Mucosa of descending colon (tissue), 3 donors: ENCODE data around the gene CPSF4L. TPM values are rescaled to one million over a fixed set of nuclear protein-coding genes. Genes with fewer than 3 reads are reported as not detected.

Experiments used
- ATAC-seq: fragments of 200-7000 bp; cut with Tn5 transposase; one replicate; pipeline ENCODE4 v1.9.1; 2020; ENCODE audit warnings: mild to moderate bottlenecking, moderate library complexity
- DNase-seq, 3 donors: peaks; one replicate each; pipeline ENCODE4 v3.0.0-alpha.2; 2020
- H3K36me3 ChIP-seq: fragments of 200-600 bp; one replicate; pipeline ENCODE4 v1.8.0; 2021; ENCODE audit warnings: low read depth, mild to moderate bottlenecking
- H3K4me1 ChIP-seq: fragments of 200-600 bp; one replicate; pipeline ENCODE4 v1.8.0; 2021; ENCODE audit warnings: low read depth, mild to moderate bottlenecking
- H3K4me3 ChIP-seq: fragments of 200-600 bp; one replicate; pipeline ENCODE4 v1.8.0; 2021; ENCODE audit warnings: mild to moderate bottlenecking
- H3K9me3 ChIP-seq: fragments of 200-600 bp; one replicate; pipeline ENCODE4 v1.8.0; 2021; ENCODE audit warnings: mild to moderate bottlenecking
- intact Hi-C, 2 donors: fragments of 100-400 bp; cut with DNase I in 1 of 2; cut with micrococcal nuclease in 1 of 2; formaldehyde crosslinking; loops; one replicate each; pipeline versions ENCODE4 v1.11.0 to v1.11.1; 2022; cut with DNase I, micrococcal nuclease
- total RNA-seq, 3 donors: library from RNA; stranded (reverse); fragmentation: NEBNext Ultra II Directional in 2 of 3; extraction: Animal tissue kit (Norgen Biotek cat#: 25700) in 2 of 3; gene quantifications; one replicate each; pipeline versions ENCODE4 v1.2.1 to v1.2.4, GENCODE V29; 2021 to 2023
- TF ChIP-seq, protein P1 (sequence below): fragments of 200-600 bp; IDR thresholded peaks from one replicate; pipeline ENCODE4 v1.8.0; 2022; ENCODE audit warnings: antibody characterized with exemption, mild to moderate bottlenecking
- donor health status: DM: no; HTN: no; CAD: no; lungs with moderate emphysema.
- donor health status: DM: no; HTN: no; CAD: no.
- donor health status: DM: no; HTN: yes; CAD: no.

CPSF4L gene
- total RNA-seq, 3 donors from 2014 or later, result not detected

DNA sequence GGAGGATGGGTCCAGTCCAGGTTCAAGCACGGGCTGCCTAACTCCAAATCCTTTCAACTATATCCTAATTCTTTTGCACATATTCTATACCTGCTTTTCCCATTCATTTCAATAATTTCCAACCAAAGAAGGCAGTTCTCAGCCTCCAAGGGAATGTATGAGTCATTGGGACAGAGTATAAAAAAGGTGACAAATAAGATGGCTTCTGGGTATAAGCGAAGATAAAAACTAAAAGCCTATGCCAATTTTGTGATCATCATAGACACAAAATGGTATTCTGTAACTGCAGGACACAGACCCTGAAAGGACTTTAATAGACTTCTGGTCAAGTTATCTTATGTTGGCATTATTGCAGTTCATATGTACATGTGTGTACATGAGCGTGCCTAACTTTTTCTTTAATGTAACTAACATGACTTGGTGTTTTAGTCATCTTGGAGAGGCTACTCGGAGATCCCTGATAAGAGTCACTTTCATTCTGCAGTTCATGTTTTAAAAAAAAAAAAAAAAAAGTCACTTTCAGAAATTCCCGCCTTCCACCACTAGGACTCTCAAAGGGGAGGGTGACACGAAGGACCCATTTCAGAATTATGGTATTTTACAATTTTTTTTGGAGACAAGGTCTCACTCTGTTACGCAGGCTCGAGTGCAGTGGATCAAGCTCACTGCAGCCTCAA, 51.5 kb downstream of the CPSF4L start:
- ATAC-seq (no peak), DNase-seq (no peak)
- intact Hi-C loops, result no loop called here
- TF ChIP-seq, protein P1, sequence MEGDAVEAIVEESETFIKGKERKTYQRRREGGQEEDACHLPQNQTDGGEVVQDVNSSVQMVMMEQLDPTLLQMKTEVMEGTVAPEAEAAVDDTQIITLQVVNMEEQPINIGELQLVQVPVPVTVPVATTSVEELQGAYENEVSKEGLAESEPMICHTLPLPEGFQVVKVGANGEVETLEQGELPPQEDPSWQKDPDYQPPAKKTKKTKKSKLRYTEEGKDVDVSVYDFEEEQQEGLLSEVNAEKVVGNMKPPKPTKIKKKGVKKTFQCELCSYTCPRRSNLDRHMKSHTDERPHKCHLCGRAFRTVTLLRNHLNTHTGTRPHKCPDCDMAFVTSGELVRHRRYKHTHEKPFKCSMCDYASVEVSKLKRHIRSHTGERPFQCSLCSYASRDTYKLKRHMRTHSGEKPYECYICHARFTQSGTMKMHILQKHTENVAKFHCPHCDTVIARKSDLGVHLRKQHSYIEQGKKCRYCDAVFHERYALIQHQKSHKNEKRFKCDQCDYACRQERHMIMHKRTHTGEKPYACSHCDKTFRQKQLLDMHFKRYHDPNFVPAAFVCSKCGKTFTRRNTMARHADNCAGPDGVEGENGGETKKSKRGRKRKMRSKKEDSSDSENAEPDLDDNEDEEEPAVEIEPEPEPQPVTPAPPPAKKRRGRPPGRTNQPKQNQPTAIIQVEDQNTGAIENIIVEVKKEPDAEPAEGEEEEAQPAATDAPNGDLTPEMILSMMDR, result no peak
- no peaks in the 10 kb centered on the region for H3K36me3 ChIP-seq
- H3K4me3 ChIP-seq, result no peak overlapping the region
- H3K4me1 ChIP-seq, result no peaks in the 10 kb centered on the region
- no peaks in the 10 kb centered on the region for H3K9me3 ChIP-seq

DNA sequence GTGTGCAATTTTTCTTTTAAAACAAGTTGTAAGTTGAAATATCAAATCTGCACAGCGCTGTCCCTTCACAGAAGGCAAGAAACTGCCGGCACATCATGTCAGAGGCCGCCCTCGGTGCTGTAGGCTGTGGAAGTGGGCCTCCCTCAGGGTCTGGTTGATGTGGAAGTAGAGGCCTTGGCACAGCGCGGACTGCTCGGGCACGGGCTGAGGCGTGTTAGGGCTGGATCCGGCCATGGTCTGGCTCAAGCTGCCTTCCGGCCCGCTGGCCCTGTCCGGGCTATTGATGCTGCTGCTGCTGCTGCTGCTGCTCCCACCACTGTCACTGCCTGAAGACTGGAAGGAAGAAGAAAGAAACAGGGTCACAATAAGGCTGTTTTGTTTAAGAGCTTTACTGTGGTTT, 52.2 kb downstream of the CPSF4L start:
- intact Hi-C loops, result no loop called here
- H3K4me3 ChIP-seq, result no peak overlapping the region
- no peaks in the 10 kb centered on the region for H3K9me3 ChIP-seq
- no peaks in the 10 kb centered on the region for H3K4me1 ChIP-seq
- ATAC-seq (no peak), DNase-seq (no peak)
- TF ChIP-seq, protein P1, result no peak
- no peaks in the 10 kb centered on the region for H3K36me3 ChIP-seq

DNA sequence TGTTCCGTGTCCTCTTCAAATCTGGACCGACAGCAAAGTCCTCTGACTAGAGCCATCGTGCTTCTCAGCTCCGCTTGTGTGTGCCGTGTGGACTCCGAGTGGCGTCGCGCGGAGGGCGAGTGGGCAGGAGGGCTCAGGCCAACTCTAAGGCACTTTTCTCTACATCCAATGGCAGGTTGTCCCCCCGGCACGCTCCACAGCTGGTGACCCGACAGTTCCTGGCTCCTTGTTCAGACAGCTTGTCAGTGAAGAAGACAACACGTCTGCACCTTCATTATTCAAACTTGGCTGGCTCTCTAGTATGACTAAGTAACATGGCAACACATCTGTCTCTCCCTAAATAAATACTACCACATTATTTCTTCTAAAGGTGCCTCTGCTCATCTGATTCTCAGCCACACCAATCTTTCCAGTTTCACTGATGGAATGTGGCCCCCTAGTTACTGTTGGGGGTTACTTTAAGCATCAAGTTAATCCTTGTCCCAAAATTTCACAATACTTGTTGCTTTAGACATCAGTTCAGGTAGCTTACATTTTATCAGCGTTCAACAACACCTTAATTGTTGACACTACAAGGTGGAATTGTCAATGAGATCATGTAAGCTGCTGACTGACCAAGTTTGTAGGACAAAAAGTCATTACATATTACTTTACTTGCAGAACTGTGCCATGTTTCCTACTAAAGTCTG, 53.4 kb downstream of the CPSF4L start:
- DNase-seq, result no peak
- peaks cover 6% of the 10 kb centered on the region for H3K4me1 ChIP-seq
- intact Hi-C loops, result no loop called here
- no peaks in the 10 kb centered on the region for H3K36me3 ChIP-seq
- no peak for ATAC-seq
- H3K4me3 ChIP-seq, result no peak overlapping the region
- TF ChIP-seq, protein P1, result no peak
- H3K9me3 ChIP-seq, result no peaks in the 10 kb centered on the region

DNA sequence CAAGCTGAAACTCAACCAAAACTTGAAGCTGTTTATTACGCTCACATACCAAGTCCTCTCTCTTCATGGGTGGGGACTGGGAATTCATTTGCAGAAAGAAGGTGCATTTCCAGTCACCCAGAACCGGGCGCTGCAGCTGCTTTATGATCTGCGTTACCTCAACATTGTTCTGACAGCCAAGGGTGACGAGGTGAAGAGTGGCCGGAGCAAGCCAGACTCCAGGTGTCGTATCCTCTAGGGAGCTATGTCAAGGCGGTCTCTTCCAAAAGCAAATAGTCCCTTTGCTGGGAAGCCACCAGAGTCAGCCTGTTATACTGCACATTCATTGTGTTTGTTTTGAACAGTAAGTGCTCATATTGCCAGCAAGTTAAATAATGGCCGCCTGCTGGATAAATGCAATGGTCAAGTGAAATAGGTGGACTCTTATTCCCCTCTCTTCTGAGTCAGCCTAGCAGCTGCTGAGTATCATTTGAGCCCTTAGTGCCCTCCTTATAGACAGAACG, 56.2 kb downstream of the CPSF4L start:
- Histone ChIP-seq H3K9me3 (no peaks in the 10 kb centered on the region), H3K4me3 (no peak overlapping the region), H3K36me3 (peaks cover 14% of the 10 kb centered on the region), H3K4me1 (peaks cover 17% of the 10 kb centered on the region)
- DNase-seq (no peak), ATAC-seq (no peak)
- intact Hi-C loops, result no loop called here
- TF ChIP-seq, protein P1, result no peak

DNA sequence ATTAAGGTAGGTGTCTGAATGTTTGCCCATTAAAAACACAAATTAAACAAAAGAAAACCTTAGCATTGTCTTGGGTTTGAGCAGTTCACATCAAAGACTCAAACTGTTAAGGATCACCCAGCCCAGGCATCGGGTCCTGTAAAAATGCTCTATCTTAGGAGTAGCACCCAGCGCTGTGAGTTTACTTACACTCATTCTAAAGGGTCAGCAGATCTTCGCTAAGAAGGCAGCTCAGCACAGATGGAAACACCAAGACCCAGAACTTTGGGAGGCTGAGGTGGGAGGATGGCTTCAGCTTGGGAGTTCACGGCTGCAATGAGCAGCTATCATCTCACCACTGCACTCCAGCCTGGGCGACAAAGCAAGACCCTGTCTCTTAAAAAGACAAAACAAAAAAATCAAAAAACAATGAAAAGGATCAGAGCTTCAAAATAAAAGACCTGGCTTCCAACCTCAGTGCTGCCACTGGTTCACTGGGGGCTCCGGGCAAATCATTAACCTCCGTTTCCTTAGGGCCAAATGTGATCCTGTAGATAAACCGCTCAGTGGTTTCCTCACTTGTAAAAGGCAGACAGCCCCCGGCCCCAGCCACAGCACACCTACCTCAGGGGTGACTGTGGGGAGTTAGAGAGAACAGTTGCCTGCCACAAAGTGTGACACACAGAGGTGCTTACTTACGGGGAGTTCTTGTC, 57.7 kb downstream of the CPSF4L start:
- H3K36me3 ChIP-seq, result peaks cover 27% of the 10 kb centered on the region
- DNase-seq, result no peak
- intact Hi-C loops, result no loop called here
- peak; percentile 3 for ATAC-seq
- no peaks in the 10 kb centered on the region for H3K9me3 ChIP-seq
- TF ChIP-seq, protein P1, result no peak
- no peak overlapping the region for H3K4me3 ChIP-seq
- H3K4me1 ChIP-seq, result peaks cover 17% of the 10 kb centered on the region
